ENCODE measurements around the gene SIPA1. TPM values are rescaled to one million over a fixed set of nuclear protein-coding genes. Genes with fewer than 3 reads are reported as not detected.

Gene SIPA1
- total and polyA plus RNA-seq, 2 of the 8 experiments (the other 6 are each of a cell fraction or from before 2014, with no cell fraction given): 35.3 to 72.2 TPM

DNA sequence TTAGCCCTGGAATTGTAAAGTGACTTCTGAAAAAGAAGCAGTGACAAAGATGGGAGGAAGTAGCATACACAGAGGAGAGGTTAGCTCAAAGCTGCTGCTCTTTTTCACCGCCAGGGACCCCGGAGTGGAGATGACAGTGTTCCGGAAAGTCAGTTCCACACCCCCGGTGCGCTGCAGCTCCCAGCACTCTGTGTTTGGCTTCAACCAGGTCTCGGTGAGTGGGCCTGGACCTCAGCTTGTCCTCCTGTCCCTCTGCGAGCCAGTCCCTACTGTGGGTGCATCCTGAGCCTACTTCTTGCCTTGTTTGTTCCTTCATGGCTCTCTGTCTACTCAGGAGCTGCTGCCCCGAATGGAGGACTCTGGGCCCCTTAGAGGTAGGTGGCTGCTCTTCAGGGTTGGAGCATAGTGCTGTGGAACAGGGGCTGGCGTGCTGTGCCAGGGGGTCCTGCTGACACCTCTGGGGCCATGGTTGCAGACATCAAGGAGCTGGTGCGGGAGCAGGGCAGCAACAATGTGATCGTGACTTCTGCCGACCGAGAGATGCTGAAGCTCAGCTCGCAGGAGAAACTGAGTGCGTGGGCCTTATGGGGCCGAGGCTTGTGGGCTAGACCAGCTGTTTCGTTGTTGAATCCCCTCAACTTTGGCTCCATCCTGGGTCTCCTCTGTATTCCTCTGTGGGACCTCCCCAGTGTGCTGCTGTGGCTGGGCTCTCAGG, 20.6 kb upstream of the SIPA1 start:
- H3K9me3 ChIP-seq (ENCODE audit: insufficient read depth in 2 of 2, low read depth in 1 of 2, low read length in 1 of 2): no peaks in the 10 kb centered on the region
- no peak overlapping the region for H2BK20ac ChIP-seq (ENCODE audit: low read length)
- POLR2A ChIA-PET (ENCODE audit: partially characterized antibody): interaction anchor here (0.7 to 5.7 kb wide), 10 partner anchors 9 to 120 kb away, joined by 3 to 38 read pairs (median 6); partner anchors contain the start of gene SIPA1
- H4K91ac ChIP-seq (replicated peaks; ENCODE audit: insufficient read length, low read length): no peak overlapping the region
- CTCF ChIA-PET (ENCODE audit: partially characterized antibody): interaction anchor here (0.7 to 2.1 kb wide), 9 partner anchors 9 to 94 kb away, joined by 3 to 11 read pairs (median 4); partner anchors contain the start of genes KAT5 and SIPA1
- H3K4me3 ChIP-seq (ENCODE audit: extremely low read depth in 1 of 4, insufficient read depth in 2 of 4, low read depth in 3 of 4, low read length in 4 of 4): peak overlapping the region in 2 of 4 experiments; percentile 85 to 88; a peak in 2 of 8 replicates
- H3K4ac ChIP-seq (replicated peaks; ENCODE audit: insufficient read length, low read depth, low read length): no peak overlapping the region
- peaks cover 5 to 36% of the 10 kb centered on the region in 2 experiments for H4K20me1 ChIP-seq (replicated peaks in 1 of 2; ENCODE audit: control insufficient read depth in 1 of 2, insufficient read depth in 2 of 2, low read length in 2 of 2)
- no peak overlapping the region for H2BK120ac ChIP-seq (replicated peaks; ENCODE audit: low read depth, low read length)
- no peak overlapping the region for H2AFZ ChIP-seq (ENCODE audit: low read length)
- H2BK15ac ChIP-seq (ENCODE audit: low read length): no peak overlapping the region
- H4K5ac ChIP-seq (ENCODE audit: insufficient read length, low read depth, low read length): no peak overlapping the region
- FAIRE-seq (no peak), DNase-seq (ENCODE audit: low read depth in 1 of 2, low spot score in 2 of 2) (no peak)
- no peak overlapping the region for H2AK5ac ChIP-seq (ENCODE audit: low read depth, low read length)
- H3K14ac ChIP-seq (ENCODE audit: insufficient read length): no peak overlapping the region
- H3K23ac ChIP-seq (ENCODE audit: insufficient read length): no peak overlapping the region
- H3K23me2 ChIP-seq (ENCODE audit: low read depth, low read length): peaks cover 16% of the 10 kb centered on the region
- H3K4me1 ChIP-seq (replicated peaks in 1 of 4; ENCODE audit: control insufficient read depth in 3 of 4, insufficient read depth in 4 of 4, low read length in 3 of 4): peaks cover 0 to 18% (median 9%) of the 10 kb centered on the region in 4 experiments; a peak in 5 of 7 replicates
- no peak overlapping the region for H2BK12ac ChIP-seq (ENCODE audit: low read depth, low read length)
- H3K79me2 ChIP-seq (ENCODE audit: control insufficient read depth in 1 of 2, insufficient read depth in 2 of 2, low read length in 2 of 2): peaks cover 11 to 27% of the 10 kb centered on the region in 2 experiments
- H3K4me2 ChIP-seq (ENCODE audit: insufficient read depth in 1 of 2, low read depth in 2 of 2, low read length in 2 of 2): peak overlapping the region; percentile 80 to 98; a peak in 2 of 4 replicates
- H4K8ac ChIP-seq (ENCODE audit: extremely low read depth, insufficient read depth, low read length): no peak overlapping the region
- no peak overlapping the region for H3K18ac ChIP-seq (ENCODE audit: extremely low read depth, low read length)
- H3K36me3 ChIP-seq (ENCODE audit: control insufficient read depth in 2 of 4, insufficient read depth in 4 of 4, low read length in 3 of 4): peaks cover 3 to 32% (median 19%) of the 10 kb centered on the region in 4 experiments; a peak in 7 of 8 replicates
- no peak overlapping the region for H3K56ac ChIP-seq (replicated peaks; ENCODE audit: insufficient read length, low read depth, low read length)
- H3K9ac ChIP-seq (replicated peaks in 1 of 4; ENCODE audit: extremely low read depth in 1 of 4, low read depth in 3 of 4, low read length in 3 of 4): no peak overlapping the region
- no peaks in the 10 kb centered on the region for H3K27me3 ChIP-seq (replicated peaks in 1 of 4; ENCODE audit: control insufficient read depth in 3 of 4, extremely low read depth in 1 of 4, insufficient read depth in 3 of 4, low read length in 3 of 4)
- 87% methylated on average over 17 of the region's 17 CpGs; no CpG with 5 or more reads in 1 of the 2 experiments for WGBS, 2 experiments (ENCODE audit: extremely low coverage in 1 of 2, insufficient coverage in 1 of 2, insufficient read length in 1 of 2, insufficient replicate concordance in 2 of 2, low coverage in 1 of 2, low lambda C conversion rate in 2 of 2, missing lambda C conversion rate in 1 of 2)
- H3K27ac ChIP-seq (ENCODE audit: low read depth, low read length): no peak overlapping the region
- H2BK5ac ChIP-seq (ENCODE audit: low read depth, low read length): no peak overlapping the region
- H3K79me1 ChIP-seq (ENCODE audit: low read depth, low read length): peaks cover 24% of the 10 kb centered on the region
- no peak for TF ChIP-seq SIRT6 (IDR thresholded peaks at IDR 0.05; ENCODE audit: low read length)
- no peak for TF ChIP-seq RAD21 (IDR thresholded peaks at IDR 0.05 in 1 of 2, conservative IDR thresholded peaks at IDR 0.05 in 1 of 2; ENCODE audit: low read depth in 2 of 2, low read length in 2 of 2)
- TF ChIP-seq MAFK (IDR thresholded peaks at IDR 0.05; ENCODE audit: low read depth, low read length): no peak
- TF ChIP-seq, protein P1, sequence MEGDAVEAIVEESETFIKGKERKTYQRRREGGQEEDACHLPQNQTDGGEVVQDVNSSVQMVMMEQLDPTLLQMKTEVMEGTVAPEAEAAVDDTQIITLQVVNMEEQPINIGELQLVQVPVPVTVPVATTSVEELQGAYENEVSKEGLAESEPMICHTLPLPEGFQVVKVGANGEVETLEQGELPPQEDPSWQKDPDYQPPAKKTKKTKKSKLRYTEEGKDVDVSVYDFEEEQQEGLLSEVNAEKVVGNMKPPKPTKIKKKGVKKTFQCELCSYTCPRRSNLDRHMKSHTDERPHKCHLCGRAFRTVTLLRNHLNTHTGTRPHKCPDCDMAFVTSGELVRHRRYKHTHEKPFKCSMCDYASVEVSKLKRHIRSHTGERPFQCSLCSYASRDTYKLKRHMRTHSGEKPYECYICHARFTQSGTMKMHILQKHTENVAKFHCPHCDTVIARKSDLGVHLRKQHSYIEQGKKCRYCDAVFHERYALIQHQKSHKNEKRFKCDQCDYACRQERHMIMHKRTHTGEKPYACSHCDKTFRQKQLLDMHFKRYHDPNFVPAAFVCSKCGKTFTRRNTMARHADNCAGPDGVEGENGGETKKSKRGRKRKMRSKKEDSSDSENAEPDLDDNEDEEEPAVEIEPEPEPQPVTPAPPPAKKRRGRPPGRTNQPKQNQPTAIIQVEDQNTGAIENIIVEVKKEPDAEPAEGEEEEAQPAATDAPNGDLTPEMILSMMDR (IDR thresholded peaks at IDR 0.05; ENCODE audit: control extremely low read depth in 1 of 3, insufficient read depth in 1 of 3, low read depth in 1 of 3, low read length in 3 of 3): no peak
- TF ChIP-seq SAP30 (IDR thresholded peaks at IDR 0.05; ENCODE audit: insufficient read depth, insufficient replicate concordance, low read length): no peak
- no peak for TF ChIP-seq SP1 (IDR thresholded peaks at IDR 0.05; ENCODE audit: low read depth, low read length)
- TF ChIP-seq SP2 (IDR thresholded peaks at IDR 0.05; ENCODE audit: low read length): no peak
- TF ChIP-seq SIN3A (conservative IDR thresholded peaks at IDR 0.05 in 1 of 2, IDR thresholded peaks at IDR 0.05 in 1 of 2; ENCODE audit: low read depth in 1 of 2, low read length in 2 of 2): no peak
- TF ChIP-seq EZH2 (IDR thresholded peaks at IDR 0.05; ENCODE audit: low read depth, low read length, severe bottlenecking): no peak

Data from H1 (cell line).